ENCODE measurements around the gene MPG.

The MPG gene

DNA sequence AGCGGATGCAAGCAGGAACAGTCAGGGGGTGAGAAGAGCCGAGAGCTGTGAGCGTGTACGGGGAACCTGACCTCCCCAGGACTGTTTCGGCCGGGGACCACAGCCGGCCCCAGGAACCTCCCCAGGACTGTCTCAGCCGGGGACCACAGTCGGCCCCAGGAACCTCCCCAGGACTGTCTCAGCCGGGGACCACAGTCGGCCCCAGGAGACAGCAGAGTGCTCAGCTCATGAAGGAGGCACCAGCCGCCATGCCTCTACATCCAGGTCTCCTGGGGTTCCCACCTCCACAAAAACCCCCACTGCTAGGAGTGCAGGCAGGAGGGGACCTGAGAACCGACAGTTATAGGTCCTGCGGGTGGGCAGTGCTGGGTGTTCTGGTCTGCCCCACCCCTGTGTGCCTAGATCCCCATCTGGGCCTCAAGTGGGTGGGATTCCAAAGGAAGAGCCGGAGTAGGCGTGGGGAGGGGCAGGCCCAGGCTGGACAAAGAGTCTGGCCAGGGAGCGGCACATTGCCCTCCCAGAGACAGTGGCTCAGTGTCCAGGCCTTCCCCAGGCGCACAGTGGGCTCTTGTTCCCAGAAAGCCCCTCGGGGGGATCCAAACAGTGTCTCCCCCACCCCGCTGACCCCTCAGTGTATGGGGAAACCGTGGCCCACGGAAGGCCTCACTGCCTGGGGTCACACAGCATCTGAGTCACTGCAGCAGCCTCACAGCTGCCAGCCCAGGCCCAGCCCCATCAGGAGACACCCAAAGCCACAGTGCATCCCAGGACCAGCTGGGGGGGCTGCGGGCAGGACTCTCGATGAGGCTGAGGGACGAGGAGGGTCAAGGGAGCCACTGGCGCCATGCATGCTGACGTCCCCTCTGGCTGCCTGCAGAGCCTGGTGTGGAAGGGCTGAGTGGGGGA, 9.9 kb upstream of the MPG start:
- no peak for DNase-seq

DNA sequence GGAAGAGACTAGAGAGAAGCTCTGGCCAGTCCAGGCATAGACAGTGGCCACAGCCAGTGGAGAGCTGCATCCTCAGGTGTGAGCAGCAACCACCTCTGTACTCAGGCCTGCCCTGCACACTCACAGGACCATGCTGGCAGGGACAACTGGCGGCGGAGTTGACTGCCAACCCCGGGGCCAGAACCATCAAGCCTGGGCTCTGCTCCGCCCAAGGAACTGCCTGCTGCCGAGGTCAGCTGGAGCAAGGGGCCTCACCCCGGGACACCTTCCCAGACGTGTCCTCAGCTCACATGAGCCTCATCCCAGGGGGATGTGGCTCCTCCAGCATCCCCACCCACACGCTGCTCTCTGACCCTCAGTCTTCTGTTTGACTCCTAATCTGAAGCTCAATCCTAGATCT, 8.8 kb upstream of the MPG start:
- no peak for DNase-seq

DNA sequence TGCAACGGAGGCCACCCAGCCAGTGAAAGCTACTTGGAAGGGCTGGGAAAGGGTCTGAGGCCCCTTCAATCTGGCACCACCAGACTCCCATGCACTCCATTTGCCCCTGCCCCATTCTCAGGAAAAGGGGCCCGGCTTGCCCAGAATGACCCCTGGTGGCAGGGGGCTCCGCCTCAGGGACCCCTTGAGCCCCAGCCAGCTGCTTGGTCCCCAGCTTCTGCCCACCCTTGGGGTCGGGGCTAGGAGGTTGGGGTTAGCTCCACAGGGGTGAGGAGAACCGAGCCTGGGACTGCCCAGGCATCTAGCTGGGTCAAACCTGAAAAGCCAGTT, 6.8 kb upstream of the MPG start:
- no peak for DNase-seq

DNA sequence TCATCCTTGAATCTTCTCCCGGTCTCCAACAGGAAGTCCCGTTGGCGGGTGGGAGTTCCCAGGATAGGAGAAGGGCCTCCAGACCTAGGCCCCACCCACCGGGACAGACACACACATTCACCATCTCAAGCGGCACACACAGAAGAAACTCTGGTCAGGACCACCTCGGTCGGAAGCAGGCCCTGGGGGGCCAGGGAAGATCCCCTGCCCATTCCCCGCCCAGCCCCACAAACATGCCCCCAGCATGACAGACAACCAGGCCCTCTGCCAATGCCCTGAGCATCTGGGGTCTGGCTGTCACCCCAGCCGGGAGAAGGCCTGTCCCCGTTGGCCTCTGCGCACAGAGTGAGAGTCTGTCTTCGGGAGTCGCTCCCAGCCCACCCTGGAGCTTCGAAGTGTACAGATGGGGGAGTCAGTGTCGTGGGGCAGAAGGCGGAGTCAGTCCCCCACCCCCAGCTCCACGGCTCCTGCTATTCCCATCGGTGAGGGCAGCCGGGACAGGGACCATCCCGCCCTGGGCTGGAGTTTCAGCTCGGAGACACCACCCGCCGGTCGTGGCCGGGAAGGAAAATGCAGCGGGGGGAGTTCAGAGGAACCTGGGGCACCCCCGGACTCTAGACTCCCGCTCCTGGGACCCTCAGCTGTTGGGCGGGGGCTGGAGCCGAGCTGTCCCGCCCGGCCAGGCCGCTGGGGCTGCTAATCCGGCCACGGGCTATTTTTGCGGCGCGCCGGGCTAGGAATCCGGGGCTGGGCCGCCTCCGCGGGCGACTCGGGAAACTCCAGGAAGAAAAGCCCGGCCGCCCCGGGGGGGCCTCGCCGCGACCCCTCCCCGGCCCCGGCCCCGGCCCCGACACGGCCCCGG, 6.3 kb upstream of the MPG start:
- no peak for DNase-seq

DNA sequence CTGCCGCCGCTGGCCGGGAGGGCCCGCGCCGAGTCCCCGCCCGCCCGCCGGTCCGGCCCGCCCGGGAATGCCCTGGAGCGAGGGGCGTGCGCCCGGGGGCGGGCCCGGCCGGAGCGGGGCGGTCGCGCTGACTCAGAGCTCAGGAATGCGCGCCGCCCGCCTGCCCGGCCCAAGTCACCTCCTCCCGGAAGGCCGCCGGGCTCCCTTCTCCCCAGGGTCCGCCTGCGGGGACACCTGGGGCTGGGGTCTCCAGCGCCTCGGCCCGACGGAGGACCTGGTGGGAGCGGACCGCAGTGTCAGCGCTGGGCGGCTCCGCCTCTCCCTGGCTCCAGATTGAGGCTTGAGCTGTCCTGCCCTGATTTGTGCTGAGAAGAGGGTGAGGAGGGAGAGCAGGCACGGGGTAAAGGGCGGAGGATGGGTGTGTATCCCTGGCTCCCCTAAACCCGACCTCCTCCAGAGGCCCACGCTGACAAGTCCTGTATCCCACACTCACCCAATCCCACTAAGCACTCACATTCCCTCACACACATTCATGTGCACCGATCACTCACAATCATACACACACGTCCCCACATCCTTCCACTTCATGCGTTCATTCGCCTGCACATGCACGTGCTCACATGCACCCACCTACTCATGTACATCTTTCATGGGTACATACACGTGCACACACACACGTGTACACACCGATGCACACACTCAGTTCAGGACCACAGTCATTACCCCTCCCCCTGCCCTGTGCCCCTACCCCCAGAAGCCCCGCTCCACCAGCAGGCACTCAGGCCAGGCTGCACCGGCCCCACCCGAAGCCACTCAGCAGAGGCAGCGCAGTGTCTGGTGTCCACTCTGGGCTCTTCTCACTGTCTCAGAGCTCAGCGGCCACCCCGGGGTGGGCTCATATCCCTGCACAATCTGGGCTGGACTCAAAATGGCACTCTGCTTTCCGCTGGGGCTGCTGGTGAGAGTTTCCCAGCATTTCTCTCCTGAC, 5.2 kb upstream of the MPG start, which contains the start of gene RHBDF1:
Gene RHBDF1, minus strand, starts transcription at position 71 of the 988 bp plus-strand sequence. CDS start 7,616 bp downstream, outside the sequence.
- DNase-seq: no peak

DNA sequence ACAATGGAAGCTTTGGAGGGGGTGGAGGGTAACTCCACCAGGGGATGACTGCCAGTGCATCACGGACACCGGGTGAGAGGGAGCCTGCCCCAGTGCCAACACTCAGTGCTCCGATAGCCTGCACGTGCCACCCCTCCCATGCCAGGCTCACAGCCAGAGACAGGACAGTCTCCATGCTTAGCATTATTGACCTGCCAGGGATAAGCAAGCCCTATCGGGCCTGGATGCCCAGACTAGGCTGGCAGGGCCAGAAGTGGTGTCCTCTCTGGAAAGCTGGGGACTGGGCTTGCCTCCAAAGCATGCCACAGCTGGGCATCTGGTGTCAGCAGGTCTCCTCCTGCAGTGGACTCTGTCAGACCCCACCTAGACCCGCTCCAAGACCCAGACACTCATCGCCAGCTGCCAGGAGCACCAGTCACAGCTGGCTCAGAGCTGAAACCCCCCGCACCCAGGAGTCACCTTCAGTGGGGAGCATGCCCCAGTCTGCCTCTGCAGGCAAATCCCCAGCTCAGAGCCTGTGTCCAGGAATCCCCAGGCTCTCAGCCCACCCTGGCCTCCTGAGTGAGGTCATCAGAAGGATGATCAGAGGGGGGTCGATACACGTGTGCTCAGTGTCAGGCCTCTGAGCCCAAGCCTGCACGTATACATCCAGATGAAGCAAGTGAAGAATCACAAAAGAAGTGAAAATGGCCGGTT, 3.8 kb upstream of the MPG start:
- DNase-seq: no peak

DNA sequence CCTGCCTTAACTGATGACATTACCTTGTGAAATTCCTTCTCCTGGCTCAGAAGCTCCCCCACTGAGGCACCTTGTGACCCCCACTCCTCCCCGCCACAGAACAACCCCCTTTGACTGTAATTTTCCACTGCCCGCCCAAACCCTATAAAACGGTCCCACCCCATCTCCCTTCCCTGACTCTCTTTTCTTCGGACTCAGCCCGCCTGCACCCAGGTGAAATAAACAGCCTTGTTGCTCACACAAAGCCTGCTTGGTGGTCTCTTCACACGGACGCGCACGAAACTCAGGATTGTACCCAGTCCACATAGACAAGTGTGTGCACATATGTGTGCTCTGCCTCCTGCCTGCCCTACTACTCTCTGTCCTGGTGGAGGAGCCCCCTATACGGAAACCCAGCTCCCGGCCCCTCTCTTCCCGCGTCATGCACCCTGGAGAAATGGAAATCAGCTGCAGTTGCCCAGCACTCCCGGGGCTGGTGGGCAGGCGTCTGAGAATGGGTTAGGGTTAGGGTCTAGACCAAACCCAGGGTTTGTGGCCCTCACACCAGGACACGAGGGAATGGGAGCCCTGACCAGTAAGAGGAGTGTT, 3.2 kb upstream of the MPG start:
- DNase-seq: no peak

DNA sequence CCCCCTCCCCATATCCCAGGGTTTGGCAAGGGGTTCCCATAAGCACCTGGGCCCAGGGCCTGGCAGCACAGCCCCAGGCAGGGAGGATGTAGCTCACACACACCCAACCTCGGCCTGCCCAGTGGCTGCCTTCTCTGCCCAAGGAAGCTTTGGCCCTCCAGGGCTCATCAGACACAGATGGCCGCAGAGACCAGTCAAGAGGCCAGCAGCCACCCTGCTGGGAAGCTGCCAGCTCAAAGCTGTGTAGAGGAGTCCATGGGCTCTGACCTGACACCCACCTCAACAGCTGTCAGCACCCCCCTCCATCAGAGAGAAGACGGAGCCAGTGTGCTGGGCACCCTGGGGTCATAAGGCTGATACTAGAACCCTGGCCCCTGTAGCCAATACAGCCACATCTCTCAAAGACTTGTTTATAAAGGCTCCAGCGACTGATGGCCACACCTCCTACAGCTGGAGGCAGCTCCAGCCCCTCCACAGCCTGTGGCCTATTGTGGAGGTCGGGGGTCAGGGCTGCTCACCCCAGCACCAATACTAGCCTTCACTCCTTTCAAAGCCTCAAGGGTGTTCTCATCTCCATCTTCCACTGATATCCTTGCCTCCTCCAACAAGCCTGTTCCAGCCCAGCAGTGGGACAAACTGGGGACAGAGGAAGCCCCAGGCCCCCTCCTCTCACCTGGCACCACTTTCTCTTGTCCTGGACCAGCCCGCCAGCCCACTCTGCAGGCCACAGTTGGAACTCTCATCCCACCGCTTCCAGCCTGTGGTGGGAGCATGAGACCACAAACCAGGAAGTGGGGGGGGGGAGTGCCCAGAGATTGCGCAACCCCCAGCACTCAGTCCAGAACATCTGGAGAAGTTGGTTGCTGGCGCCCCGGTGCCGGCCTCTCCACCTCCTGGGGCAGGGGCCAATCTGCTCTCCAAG, 2.2 kb upstream of the MPG start:
- no peak for DNase-seq

DNA sequence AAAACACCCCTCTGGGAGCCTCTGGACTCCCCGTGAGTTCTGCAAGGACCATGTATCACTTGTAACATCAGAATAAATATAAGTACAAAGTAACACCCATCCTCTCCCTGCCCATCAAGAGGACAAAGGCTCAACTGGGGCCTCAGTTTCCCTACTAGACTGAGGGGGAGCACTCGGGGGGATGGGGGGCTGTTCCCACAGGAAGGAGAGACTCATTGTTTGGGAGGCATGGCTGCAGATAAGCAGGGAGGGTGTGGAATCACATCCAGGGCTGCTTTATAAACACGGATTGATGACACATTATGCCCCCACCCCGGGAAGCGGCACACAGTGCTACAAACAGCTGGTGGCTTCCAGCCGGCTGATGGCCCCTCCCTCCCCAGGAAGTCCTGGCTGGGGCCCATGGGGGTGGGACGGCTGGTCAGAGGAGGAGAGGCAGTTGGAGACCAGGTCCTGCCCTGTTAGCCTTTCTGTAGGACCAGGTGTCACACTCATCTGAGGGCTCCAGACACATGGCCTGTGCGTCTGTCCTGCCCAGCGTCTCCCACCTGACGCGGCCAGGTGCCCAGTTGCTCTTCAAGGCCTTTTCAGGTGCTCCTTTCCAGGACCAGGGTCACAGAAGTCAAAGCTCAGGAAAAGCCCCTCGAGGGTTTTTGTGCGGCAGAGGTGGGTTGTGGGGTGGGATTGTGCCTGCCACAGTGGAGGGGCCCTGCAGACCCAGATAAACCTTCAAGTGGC, 1.3 kb upstream of the MPG start:
- DNase-seq: no peak

DNA sequence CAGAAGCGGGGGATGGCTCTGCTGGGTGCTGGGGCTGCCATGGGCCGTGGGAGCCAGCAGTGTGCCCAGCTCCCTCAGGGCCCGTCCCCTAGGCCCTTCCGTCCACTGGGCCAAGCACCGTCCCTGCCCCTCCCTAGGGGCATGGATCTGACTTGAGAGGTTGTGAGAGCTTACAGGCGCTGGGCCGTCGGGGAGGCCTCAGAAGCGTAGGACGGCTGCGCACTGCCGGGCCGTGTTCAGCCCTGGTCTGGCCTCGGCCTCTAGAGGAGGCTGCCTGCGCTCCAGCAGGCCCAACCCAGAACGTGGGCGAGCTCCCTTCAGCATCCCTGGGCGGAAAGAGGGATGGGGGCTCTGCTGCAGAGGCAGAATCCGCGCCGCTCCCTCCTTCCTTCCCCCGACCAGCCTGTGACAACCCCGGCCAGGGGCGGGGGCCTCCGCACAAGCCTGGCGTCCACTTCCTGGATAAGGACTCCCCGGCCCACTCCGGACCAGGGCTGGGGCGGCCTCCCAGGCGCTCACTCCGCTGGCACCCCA, 685 bp upstream of the MPG start:
- no peak for DNase-seq

DNA sequence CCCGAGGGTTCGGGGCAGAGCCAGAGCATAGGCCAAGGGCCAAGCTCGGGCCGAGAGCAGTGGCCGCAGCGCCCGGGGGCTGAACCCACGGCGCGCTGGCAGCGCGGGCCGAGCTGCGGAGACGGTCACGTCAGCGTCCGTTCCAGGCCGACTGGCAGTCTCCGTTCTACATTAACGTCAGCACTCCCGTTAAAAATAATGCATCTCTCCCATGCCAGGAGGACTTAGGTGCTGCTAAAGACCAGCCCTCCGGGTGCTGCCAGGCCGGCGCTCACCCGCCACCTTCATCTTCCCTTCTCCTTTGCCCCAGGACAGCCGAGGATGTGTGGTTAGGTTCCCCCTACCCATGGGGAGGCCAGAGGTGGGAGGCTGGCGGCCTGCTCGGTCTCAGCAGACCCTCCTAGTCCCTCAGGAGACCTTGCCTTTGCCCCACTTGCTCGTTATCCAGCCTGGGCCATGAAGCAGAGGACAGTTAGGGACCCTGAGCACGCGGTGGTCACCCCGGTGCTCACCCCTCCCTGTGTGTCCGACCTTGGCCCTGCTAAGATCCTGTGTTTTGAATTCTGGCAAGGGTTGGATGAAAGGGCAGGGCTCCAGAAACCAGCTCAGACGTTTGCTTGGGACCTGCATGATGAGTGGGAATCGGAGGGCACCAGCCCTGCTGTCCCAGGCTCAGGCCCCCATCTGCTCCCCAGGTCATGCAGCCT, 572 bp downstream of the MPG start:
- DNase-seq: no peak

DNA sequence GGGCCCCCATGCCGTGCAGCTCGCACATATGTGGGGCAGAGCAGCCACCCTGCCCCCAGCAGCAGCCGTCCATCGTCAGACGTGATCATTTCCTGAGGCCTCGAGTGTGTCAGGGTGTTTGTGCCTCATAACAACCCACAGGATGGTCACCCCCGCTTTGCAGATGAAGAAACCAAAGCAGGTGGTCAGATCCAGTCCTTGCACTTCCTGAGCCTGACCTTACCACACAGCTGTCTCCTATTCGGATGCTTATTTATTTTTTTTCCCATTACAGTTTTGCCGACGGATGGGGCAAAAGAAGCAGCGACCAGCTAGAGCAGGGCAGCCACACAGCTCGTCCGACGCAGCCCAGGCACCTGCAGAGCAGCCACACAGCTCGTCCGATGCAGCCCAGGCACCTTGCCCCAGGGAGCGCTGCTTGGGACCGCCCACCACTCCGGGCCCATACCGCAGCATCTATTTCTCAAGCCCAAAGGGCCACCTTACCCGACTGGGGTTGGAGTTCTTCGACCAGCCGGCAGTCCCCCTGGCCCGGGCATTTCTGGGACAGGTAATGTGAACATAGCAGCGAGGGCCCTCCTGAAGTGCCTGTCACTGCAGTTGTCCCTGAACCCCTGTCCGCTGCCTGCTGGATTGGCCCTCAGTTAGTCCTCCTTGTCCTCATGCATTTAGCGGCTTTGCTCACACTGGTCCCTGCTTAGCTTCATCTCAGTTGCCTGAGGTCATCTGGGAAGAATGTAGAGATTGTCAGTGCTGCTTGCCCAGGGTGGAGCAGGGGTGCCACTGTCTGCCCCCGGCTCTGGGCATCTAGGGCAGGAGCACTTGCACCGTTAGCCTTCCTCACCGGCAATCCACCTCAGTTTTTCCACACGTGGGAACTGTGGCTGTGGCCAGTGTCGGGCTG, 1.4 kb downstream of the MPG start:
- DNase-seq: no peak

DNA sequence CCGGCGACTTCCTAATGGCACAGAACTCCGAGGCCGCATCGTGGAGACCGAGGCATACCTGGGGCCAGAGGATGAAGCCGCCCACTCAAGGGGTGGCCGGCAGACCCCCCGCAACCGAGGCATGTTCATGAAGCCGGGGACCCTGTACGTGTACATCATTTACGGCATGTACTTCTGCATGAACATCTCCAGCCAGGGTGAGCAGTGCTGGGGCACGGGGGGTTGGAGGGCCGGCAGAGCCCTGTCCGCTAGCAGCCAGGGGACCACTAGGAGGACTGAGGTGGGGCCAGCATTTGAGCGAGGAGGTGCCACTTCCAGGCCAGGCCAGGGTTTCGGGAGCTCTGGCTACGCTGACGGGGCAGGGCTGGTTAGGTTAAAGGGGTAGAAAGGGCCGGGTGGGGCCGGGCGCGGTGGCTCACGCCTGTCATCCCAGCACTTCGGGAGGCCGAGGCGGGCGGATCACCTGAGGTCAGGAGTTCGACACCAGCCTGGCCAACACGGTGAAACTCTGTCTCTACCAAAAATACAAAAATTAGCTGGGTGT, 5.1 kb downstream of the MPG start:
- no peak for DNase-seq

DNA sequence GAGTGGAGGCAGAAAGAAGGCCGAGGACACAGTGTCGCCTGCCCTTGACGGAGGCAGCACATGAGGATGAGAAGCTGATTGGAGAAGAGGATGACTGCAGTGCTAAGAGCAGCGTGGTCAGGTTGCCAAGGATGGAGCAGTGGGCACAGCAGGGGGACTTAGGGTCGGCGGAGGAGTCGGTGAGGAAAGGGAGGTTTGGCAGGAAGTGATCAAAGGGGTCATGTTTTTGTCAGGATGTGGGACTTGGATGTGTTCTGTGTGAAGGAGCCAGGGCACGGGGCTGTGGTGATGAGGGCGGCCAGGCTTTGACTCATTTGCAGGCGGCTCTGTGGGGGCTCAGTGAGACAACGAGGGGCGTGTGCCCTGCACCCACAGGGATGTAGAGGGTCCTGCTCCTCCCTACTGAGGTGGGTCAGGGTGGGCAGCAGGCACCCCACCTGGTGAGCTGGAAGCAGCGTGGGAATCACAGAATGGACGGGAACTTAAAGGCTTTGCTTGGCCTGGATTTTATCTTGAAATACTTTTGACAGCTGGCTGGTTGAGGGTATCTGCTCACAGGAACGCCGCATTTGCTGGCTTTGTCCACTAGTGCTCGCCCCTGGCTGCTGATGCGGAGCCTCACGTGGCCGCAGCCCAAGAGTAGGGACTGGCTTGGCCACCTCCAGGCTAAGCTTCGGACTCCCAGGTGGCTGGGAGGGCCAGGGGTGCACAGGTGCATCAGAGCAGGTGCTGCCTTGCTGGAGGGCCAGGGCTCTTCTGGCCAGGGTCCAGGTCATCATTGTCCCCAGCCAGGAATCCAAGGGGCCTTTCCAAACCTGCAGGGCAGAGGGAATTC, 6.0 kb downstream of the MPG start:
- no peak for DNase-seq

DNA sequence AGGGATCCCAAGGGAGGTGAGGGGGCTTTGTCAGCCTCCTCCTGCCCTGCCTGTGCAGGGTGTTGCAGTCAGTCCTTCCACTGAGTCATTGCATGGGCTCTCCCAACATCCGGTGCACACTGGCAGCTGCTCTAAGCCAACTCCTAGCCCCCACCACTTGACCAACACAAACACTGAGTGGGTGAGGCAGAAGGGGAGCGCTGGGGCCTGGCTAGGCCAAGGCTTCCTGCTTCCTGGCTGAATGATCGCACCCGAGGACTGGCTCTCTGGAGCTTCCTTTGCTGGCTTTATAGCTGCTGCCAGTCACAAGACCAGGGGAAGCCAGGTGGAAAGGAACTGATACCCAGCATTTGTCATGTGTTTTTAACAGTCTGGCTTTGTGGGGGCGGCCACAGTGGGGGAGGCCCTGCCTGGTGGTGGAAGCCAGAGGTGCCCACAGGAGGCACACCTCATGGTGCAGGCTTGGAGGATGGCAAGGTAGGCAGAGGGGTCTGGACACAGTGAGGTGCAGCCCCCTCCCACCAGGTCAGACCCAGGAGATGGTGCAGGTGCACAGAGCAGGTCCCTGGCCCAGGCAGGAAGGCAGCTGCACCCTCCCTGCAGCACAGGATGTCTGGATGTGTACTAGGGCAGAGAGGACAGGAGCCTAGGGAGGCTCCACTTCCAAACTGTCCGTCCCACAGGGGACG, 6.8 kb downstream of the MPG start:
- peak; percentile 55 for DNase-seq

DNA sequence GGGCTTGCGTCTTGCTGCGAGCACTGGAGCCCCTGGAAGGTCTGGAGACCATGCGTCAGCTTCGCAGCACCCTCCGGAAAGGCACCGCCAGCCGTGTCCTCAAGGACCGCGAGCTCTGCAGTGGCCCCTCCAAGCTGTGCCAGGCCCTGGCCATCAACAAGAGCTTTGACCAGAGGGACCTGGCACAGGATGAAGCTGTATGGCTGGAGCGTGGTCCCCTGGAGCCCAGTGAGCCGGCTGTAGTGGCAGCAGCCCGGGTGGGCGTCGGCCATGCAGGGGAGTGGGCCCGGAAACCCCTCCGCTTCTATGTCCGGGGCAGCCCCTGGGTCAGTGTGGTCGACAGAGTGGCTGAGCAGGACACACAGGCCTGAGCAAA, 7.4 kb downstream of the MPG start:
- no peak for DNase-seq

All from activated CD8-positive, alpha-beta memory T cell treated with anti-CD3 and anti-CD28 coated beads, Interleukin-2, amount 50 U/mL, for 4 hours (primary cell).